Osteocyte (in vitro differentiated cells): ENCODE results near the gene THBD. TPM values are rescaled to one million over a fixed set of nuclear protein-coding genes. Genes with fewer than 3 reads are reported as not detected.

Experiments
- DNase-seq: peaks from one replicate; pipeline ENCODE4 v3.0.0; 2021; ENCODE audit warnings: mixed read lengths; ENCODE audit not compliant: unreplicated experiment; ENCODE audit errors: extremely low spot score
- H3K27ac Mint-ChIP-seq: one replicate; pipeline ENCODE4 v1.8.0; 2021; ENCODE audit warnings: mild to moderate bottlenecking, mixed read lengths; ENCODE audit not compliant: unreplicated experiment
- H3K27me3 Mint-ChIP-seq: one replicate; pipeline ENCODE4 v1.8.0; 2021; ENCODE audit warnings: mixed read lengths; ENCODE audit not compliant: unreplicated experiment
- H3K36me3 Mint-ChIP-seq: one replicate; pipeline ENCODE4 v1.8.0; 2021; ENCODE audit warnings: mixed read lengths; ENCODE audit not compliant: unreplicated experiment
- H3K4me1 Mint-ChIP-seq: one replicate; pipeline ENCODE4 v1.8.0; 2021; ENCODE audit warnings: mixed read lengths; ENCODE audit not compliant: unreplicated experiment
- H3K4me3 Mint-ChIP-seq: one replicate; pipeline ENCODE4 v1.8.0; 2021; ENCODE audit warnings: mild to moderate bottlenecking, moderate library complexity, mixed read lengths; ENCODE audit not compliant: unreplicated experiment
- H3K9me3 Mint-ChIP-seq: one replicate; pipeline ENCODE4 v1.8.0; 2021; ENCODE audit warnings: mixed read lengths; ENCODE audit not compliant: unreplicated experiment
- CTCF ChIP-seq: fragments of 200-600 bp; sonication (generic); IDR thresholded peaks from 2 replicates; pipeline ENCODE4 v1.5.0; 2021; ENCODE audit warnings: antibody characterized with exemption, mild to moderate bottlenecking, moderate library complexity
- total RNA-seq: library from RNA; stranded (reverse); gene quantifications from 2 replicates; pipeline ENCODE4 v1.2.1, GENCODE V29; 2021

Gene THBD
- total RNA-seq, 1 donor from 2014 or later: 66.3 TPM

GRCh38 chr20:23000232-23000947 lies 49.1 kb downstream of the THBD start:
- DNase-seq: no peak
- H3K4me1 Mint-ChIP-seq: peaks cover 5% of the 10 kb centered on the region
- no peak for TF ChIP-seq CTCF
- no peaks in the 10 kb centered on the region for H3K27me3 Mint-ChIP-seq
- H3K36me3 Mint-ChIP-seq: peaks cover 1% of the 10 kb centered on the region
- no peaks in the 10 kb centered on the region for H3K9me3 Mint-ChIP-seq
- peak overlapping the region; percentile 62 for H3K27ac Mint-ChIP-seq
- no peak overlapping the region for H3K4me3 Mint-ChIP-seq

- no peak for DNase-seq
- H3K36me3 Mint-ChIP-seq: peaks cover 1% of the 10 kb centered on the region
- no peak for TF ChIP-seq CTCF
- peaks cover 5% of the 10 kb centered on the region for H3K4me1 Mint-ChIP-seq
- H3K27me3 Mint-ChIP-seq: no peaks in the 10 kb centered on the region
- H3K4me3 Mint-ChIP-seq: no peak overlapping the region
- H3K9me3 Mint-ChIP-seq: no peaks in the 10 kb centered on the region
- peak overlapping the region; percentile 62 for H3K27ac Mint-ChIP-seq
Observed at GRCh38 chr20:22999756-23000155, 49.7 kb downstream of the THBD start.

GRCh38 chr20:22998476-22998875 lies 51.0 kb downstream of the THBD start:
- H3K9me3 Mint-ChIP-seq: no peaks in the 10 kb centered on the region
- no peak for DNase-seq
- no peak overlapping the region for H3K4me3 Mint-ChIP-seq
- no peaks in the 10 kb centered on the region for H3K27me3 Mint-ChIP-seq
- no peak for TF ChIP-seq CTCF
- H3K4me1 Mint-ChIP-seq: peaks cover 5% of the 10 kb centered on the region
- H3K27ac Mint-ChIP-seq: no peak overlapping the region
- peaks cover 1% of the 10 kb centered on the region for H3K36me3 Mint-ChIP-seq

GRCh38 chr20:22995923-22996322 lies 53.5 kb downstream of the THBD start:
- no peaks in the 10 kb centered on the region for H3K36me3 Mint-ChIP-seq
- H3K4me3 Mint-ChIP-seq: no peak overlapping the region
- peaks cover 5% of the 10 kb centered on the region for H3K4me1 Mint-ChIP-seq
- H3K27ac Mint-ChIP-seq: no peak overlapping the region
- TF ChIP-seq CTCF: no peak
- peaks cover 5% of the 10 kb centered on the region for H3K27me3 Mint-ChIP-seq
- H3K9me3 Mint-ChIP-seq: peaks cover 3% of the 10 kb centered on the region
- no peak for DNase-seq

Other genes starting within 250 kb of the THBD start
- not detected in 2 replicates for gene SSTR4, start 14.4 kb downstream of the THBD start, total RNA-seq
- 0.13 and 0.21 TPM in 2 replicates for gene CD93, start 36.7 kb upstream of the THBD start, total RNA-seq